ENCODE data around the gene HMX1. TPM values are rescaled to one million over a fixed set of nuclear protein-coding genes. Genes with fewer than 3 reads are reported as not detected.

HMX1 gene
- total RNA-seq, 2 experiments from 2014 or later: not detected

DNA sequence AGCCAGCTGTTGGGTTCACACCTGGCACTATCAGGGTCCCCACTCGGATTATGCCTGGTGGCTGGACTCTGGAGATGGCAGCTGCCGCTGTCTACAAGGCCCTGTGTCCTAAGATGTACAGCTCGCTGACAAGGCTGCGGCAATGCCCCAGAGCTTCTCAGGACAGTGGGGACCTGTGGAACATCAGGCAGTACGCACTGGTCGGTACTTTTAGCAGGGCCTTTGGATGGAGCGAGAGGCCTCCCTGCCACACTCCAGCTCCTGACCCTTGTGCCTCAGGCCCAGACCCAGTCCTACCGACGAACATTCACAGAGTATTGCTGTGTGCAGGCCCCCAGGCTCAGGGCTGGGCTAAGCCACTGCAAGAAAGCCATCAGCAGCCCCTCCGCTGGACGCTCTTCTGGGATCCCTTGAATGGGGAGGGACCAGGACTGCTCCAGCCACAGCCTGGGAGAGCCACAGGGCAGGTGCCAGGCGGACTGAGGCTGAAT, 45.7 kb upstream of the HMX1 start:
- no peak overlapping the region for H3K4me3 ChIP-seq (ENCODE audit: low read depth, low read length, poor library complexity, severe bottlenecking)
- H2AFZ ChIP-seq (ENCODE audit: low read length): no peak overlapping the region
- intact Hi-C loops (cut with micrococcal nuclease; ENCODE audit: unreplicated experiment): loop anchor here (10.0 kb wide), 1 partner anchor 243 kb away; no protein-coding TSS in a partner anchor
- TF ChIP-seq, protein P1, sequence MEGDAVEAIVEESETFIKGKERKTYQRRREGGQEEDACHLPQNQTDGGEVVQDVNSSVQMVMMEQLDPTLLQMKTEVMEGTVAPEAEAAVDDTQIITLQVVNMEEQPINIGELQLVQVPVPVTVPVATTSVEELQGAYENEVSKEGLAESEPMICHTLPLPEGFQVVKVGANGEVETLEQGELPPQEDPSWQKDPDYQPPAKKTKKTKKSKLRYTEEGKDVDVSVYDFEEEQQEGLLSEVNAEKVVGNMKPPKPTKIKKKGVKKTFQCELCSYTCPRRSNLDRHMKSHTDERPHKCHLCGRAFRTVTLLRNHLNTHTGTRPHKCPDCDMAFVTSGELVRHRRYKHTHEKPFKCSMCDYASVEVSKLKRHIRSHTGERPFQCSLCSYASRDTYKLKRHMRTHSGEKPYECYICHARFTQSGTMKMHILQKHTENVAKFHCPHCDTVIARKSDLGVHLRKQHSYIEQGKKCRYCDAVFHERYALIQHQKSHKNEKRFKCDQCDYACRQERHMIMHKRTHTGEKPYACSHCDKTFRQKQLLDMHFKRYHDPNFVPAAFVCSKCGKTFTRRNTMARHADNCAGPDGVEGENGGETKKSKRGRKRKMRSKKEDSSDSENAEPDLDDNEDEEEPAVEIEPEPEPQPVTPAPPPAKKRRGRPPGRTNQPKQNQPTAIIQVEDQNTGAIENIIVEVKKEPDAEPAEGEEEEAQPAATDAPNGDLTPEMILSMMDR (conservative IDR thresholded peaks at IDR 0.05; ENCODE audit: low read length): no peak
- no peak for TF ChIP-seq EZH2phosphoT487 (IDR thresholded peaks at IDR 0.05; ENCODE audit: borderline replicate concordance, low read depth, low read length)
- no peaks in the 10 kb centered on the region for H3K4me1 ChIP-seq (ENCODE audit: insufficient read depth, low read length, poor library complexity, severe bottlenecking)
- no peaks in the 10 kb centered on the region for H4K20me1 ChIP-seq (ENCODE audit: insufficient read depth, low read length)
- H3K27ac ChIP-seq (ENCODE audit: low read depth, low read length, poor library complexity, severe bottlenecking): no peak overlapping the region
- no peak overlapping the region for H3K4me2 ChIP-seq (ENCODE audit: low read length)
- H3K79me2 ChIP-seq (ENCODE audit: insufficient read depth, low read depth, low read length): no peaks in the 10 kb centered on the region
- no peaks in the 10 kb centered on the region for H3K9me2 ChIP-seq (ENCODE audit: insufficient read depth, low read length)
- no TSS peak for BruUV-seq (replicated peaks)
- no peaks in the 10 kb centered on the region for H3K36me3 ChIP-seq (ENCODE audit: insufficient read depth, low read length)
- no peaks in the 10 kb centered on the region for H3K9me3 ChIP-seq (ENCODE audit: low read length)
- ChIA-PET POLR2A (interaction anchor here (0.6 kb wide), 2 partner anchors 32 to 304 kb away, joined by 3 read pairs; no protein-coding TSS in a partner anchor), CTCF (ENCODE audit: unreplicated experiment) (interaction anchor here (0.6 kb wide), 2 partner anchors 15 to 309 kb away, joined by 3 to 4 read pairs; no protein-coding TSS in a partner anchor)
- no peak for DNase-seq (ENCODE audit: low spot score)

DNA sequence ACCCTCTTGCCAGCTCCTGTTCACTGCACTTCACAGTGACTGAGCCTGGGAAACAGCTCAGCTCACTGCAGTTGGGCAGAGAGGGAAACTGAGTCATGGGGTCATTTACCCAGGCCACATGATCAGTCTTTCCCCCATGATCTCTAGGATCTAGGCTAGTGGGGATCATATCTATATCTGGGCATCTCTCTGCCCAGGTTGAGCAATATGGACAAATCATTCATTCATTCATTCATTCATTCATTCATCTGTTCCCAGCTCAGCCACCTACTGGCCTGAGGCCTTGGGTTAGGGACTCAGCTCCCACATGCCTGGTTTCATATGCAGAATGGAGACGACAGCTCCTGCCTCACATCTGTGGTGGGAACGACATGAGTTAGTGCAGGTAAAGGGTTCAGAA, 45.3 kb upstream of the HMX1 start:
- H3K4me1 ChIP-seq (ENCODE audit: insufficient read depth, low read length, poor library complexity, severe bottlenecking): no peaks in the 10 kb centered on the region
- no peaks in the 10 kb centered on the region for H3K79me2 ChIP-seq (ENCODE audit: insufficient read depth, low read depth, low read length)
- no peak for DNase-seq (ENCODE audit: low spot score)
- ChIA-PET CTCF (ENCODE audit: unreplicated experiment) (interaction anchor here (0.6 kb wide), 1 partner anchor 308 kb away, joined by 3 read pairs; no protein-coding TSS in a partner anchor), POLR2A (no interaction called here)
- intact Hi-C loops (cut with micrococcal nuclease; ENCODE audit: unreplicated experiment): loop anchor here (10.0 kb wide), 1 partner anchor 242 kb away; no protein-coding TSS in a partner anchor
- no TSS peak for BruUV-seq (replicated peaks)
- no peaks in the 10 kb centered on the region for H3K36me3 ChIP-seq (ENCODE audit: insufficient read depth, low read length)
- no peaks in the 10 kb centered on the region for H3K9me2 ChIP-seq (ENCODE audit: insufficient read depth, low read length)
- H3K9me3 ChIP-seq (ENCODE audit: low read length): no peaks in the 10 kb centered on the region
- no peak overlapping the region for H3K27ac ChIP-seq (ENCODE audit: low read depth, low read length, poor library complexity, severe bottlenecking)
- H2AFZ ChIP-seq (ENCODE audit: low read length): no peak overlapping the region
- TF ChIP-seq EZH2phosphoT487 (IDR thresholded peaks at IDR 0.05; ENCODE audit: borderline replicate concordance, low read depth, low read length): no peak
- TF ChIP-seq, protein P1 (conservative IDR thresholded peaks at IDR 0.05; ENCODE audit: low read length): no peak
- H4K20me1 ChIP-seq (ENCODE audit: insufficient read depth, low read length): no peaks in the 10 kb centered on the region
- H3K4me2 ChIP-seq (ENCODE audit: low read length): no peak overlapping the region
- H3K4me3 ChIP-seq (ENCODE audit: low read depth, low read length, poor library complexity, severe bottlenecking): no peak overlapping the region

DNA sequence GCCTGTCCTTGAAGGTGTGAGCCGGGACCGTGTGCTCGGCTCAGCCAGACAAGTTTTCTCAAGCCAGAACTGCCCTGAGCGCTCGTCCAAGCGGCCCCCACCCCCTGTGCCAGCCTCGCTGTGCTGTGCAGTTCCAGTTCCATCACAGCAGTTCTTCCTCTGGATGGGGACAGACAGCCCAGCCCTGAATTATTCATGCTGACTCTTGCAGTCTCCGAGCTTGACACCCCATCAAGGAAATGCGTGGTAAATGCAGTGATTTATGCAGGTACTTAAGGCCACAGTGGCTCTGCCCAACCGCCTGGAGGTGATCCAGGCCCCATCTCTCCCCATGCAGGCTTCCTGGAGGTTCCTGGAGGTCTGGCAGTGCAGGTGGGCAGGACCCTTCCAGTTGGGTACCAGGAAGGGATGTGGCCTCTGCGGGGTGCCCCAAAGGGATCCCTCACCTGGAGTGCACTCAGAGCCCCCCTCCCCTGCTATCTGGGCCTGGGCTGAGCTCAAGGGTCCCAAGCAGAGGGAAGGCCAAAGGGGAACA, 44.8 kb upstream of the HMX1 start:
- Histone ChIP-seq H3K4me2 (ENCODE audit: low read length) (no peak overlapping the region), H2AFZ (ENCODE audit: low read length) (no peak overlapping the region), H3K36me3 (ENCODE audit: insufficient read depth, low read length) (no peaks in the 10 kb centered on the region), H3K4me3 (ENCODE audit: low read depth, low read length, poor library complexity, severe bottlenecking) (no peak overlapping the region), H3K79me2 (ENCODE audit: insufficient read depth, low read depth, low read length) (no peaks in the 10 kb centered on the region), H3K9me2 (ENCODE audit: insufficient read depth, low read length) (no peaks in the 10 kb centered on the region), H3K4me1 (ENCODE audit: insufficient read depth, low read length, poor library complexity, severe bottlenecking) (no peaks in the 10 kb centered on the region), H3K27ac (ENCODE audit: low read depth, low read length, poor library complexity, severe bottlenecking) (no peak overlapping the region), H4K20me1 (ENCODE audit: insufficient read depth, low read length) (no peaks in the 10 kb centered on the region), H3K9me3 (ENCODE audit: low read length) (no peaks in the 10 kb centered on the region)
- TF ChIP-seq, protein P1 (conservative IDR thresholded peaks at IDR 0.05; ENCODE audit: low read length): no peak
- TF ChIP-seq EZH2phosphoT487 (IDR thresholded peaks at IDR 0.05; ENCODE audit: borderline replicate concordance, low read depth, low read length): no peak
- ChIA-PET POLR2A (no interaction called here), CTCF (ENCODE audit: unreplicated experiment) (no interaction called here)
- intact Hi-C loops (cut with micrococcal nuclease; ENCODE audit: unreplicated experiment): loop anchor here (10.0 kb wide), 1 partner anchor 242 kb away; no protein-coding TSS in a partner anchor
- BruUV-seq (replicated peaks): no TSS peak
- DNase-seq (ENCODE audit: low spot score): no peak
